ENCODE measurements around the gene FBRSL1. TPM values are rescaled to one million over a fixed set of nuclear protein-coding genes. Genes with fewer than 3 reads are reported as not detected.

Gene FBRSL1
- total and polyA plus RNA-seq, 8 donors = 31.1 to 62.5 (median 44.2) TPM

DNA sequence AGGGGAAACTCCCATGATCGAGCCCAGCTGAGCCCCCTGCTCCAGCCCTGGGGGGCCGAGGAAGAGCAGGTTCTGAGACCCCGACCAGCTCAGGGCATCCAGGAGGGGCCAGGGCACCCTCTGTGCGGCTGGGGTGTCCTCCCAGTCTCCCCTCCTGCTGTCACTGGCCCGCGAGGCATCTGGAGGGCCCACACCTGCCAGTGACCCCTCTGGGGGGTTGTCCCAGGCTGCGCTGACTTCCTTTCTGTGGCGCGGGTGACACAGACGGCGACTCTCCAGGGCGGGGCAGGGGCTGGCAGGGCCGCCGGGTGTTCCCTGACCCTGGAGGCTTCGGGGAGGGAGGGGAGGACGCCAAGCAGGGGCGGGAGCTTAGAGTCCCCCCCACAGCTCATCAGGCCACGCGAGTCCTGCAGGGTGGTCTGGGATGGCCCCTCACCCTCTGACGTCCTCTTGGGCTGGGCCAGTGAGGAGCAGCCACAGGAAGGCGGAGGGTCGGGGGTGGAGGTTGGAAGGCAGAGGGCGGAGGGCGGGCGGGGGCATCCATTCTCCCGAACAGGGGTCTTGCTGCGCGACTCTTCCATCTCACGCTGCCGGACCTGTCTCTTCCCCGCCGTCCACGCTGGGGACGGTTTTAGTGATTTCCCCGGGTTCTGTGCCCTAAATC is 38.6 kb upstream of the FBRSL1 start:
- Histone ChIP-seq H3K27ac (no peak overlapping the region), H3K4me3 (no peak overlapping the region), H3K9me3 (no peaks in the 10 kb centered on the region), H3K36me3 (no peaks in the 10 kb centered on the region), H3K27me3 (no peaks in the 10 kb centered on the region), H3K4me1 (no peaks in the 10 kb centered on the region)
- peak in 2 of 6 donors; percentile 32 to 59 for DNase-seq
- intact Hi-C loops (cut with DNase I) = no loop called here
- TF ChIP-seq, protein P1, sequence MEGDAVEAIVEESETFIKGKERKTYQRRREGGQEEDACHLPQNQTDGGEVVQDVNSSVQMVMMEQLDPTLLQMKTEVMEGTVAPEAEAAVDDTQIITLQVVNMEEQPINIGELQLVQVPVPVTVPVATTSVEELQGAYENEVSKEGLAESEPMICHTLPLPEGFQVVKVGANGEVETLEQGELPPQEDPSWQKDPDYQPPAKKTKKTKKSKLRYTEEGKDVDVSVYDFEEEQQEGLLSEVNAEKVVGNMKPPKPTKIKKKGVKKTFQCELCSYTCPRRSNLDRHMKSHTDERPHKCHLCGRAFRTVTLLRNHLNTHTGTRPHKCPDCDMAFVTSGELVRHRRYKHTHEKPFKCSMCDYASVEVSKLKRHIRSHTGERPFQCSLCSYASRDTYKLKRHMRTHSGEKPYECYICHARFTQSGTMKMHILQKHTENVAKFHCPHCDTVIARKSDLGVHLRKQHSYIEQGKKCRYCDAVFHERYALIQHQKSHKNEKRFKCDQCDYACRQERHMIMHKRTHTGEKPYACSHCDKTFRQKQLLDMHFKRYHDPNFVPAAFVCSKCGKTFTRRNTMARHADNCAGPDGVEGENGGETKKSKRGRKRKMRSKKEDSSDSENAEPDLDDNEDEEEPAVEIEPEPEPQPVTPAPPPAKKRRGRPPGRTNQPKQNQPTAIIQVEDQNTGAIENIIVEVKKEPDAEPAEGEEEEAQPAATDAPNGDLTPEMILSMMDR (IDR thresholded peaks at IDR 0.05) = no peak
- WGBS, 2 donors = 68 to 81% methylated on average over 28 to 35 of the region's 35 CpGs
- FAIRE-seq = no peak
- ATAC-seq = no peak

DNA sequence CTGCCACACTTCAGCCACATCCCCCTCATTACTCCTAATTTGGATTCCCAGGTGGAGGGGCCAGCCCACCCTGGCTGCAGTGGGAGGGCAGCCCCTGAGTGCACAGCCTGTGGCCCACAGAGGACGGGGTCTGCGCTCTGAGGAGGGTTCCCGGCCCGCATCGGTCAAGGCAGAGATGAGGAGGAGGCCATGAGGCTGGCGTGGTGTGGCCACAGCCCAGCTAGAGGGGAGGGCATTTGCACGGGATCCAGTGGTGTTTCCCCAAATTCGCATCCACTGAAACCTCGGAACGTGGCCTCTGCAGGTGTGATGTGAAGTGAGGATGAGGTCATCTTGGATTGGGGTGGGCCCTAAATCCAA is 38.1 kb upstream of the FBRSL1 start:
- H3K9me3 ChIP-seq = no peaks in the 10 kb centered on the region
- H3K4me1 ChIP-seq = no peaks in the 10 kb centered on the region
- ATAC-seq (no peak), DNase-seq (no peak), FAIRE-seq (no peak)
- peaks cover 0 to 3% (median 0%) of the 10 kb centered on the region in 4 donors for H3K27me3 ChIP-seq
- H3K36me3 ChIP-seq = no peaks in the 10 kb centered on the region
- no peak overlapping the region for H3K4me3 ChIP-seq
- TF ChIP-seq, protein P1 (IDR thresholded peaks at IDR 0.05) = no peak
- 78 to 87% methylated on average over 8 to 10 of the region's 10 CpGs for WGBS, 2 donors
- intact Hi-C loops (cut with DNase I) = no loop called here
- no peak overlapping the region for H3K27ac ChIP-seq

DNA sequence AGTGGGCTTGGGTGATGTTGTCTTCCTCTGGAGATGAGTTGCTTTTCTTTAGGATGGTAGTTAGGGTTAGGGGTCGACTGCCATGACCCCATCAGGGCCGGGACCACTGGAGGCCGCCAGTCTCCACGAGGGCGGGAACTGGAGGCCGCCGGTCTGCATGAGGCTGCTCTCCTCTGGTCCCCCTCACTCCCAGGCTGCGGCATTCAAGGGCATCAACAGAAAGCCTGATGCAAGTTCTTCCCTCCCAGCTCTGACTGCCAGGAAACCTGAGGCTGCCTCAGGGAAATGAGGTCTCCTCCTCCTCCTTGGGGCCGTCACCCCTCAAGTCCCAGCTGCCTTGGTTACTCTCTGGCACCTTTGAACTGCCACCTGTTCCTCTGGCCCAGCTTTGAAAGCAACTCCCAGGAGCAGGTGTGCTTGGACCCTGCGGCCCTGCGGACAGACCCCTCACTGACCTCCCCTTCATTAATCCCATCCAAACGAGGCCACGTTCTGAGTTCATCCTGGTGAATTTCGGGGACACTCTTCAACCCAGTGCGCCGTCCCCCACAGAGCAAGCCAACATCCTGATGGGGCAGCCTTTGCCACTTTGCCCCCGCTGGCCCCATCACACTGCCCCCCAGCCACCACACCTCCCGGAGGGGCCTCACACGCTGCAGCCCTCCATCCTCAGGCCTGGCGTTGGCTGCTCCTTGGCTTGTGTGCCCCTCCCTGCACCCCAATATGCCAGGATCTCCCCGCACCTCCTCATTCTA is 37.2 kb upstream of the FBRSL1 start:
- WGBS, 2 donors = 69 to 85% methylated on average over 21 of the region's 21 CpGs
- H3K27ac ChIP-seq = no peak overlapping the region
- ATAC-seq (no peak), DNase-seq (no peak), FAIRE-seq (no peak)
- intact Hi-C loops (cut with DNase I) = no loop called here
- peaks cover 0 to 3% (median 0%) of the 10 kb centered on the region in 4 donors for H3K27me3 ChIP-seq
- no peaks in the 10 kb centered on the region for H3K9me3 ChIP-seq
- no peaks in the 10 kb centered on the region for H3K4me1 ChIP-seq
- TF ChIP-seq, protein P1 (IDR thresholded peaks at IDR 0.05) = no peak
- H3K36me3 ChIP-seq = no peaks in the 10 kb centered on the region
- H3K4me3 ChIP-seq = no peak overlapping the region

DNA sequence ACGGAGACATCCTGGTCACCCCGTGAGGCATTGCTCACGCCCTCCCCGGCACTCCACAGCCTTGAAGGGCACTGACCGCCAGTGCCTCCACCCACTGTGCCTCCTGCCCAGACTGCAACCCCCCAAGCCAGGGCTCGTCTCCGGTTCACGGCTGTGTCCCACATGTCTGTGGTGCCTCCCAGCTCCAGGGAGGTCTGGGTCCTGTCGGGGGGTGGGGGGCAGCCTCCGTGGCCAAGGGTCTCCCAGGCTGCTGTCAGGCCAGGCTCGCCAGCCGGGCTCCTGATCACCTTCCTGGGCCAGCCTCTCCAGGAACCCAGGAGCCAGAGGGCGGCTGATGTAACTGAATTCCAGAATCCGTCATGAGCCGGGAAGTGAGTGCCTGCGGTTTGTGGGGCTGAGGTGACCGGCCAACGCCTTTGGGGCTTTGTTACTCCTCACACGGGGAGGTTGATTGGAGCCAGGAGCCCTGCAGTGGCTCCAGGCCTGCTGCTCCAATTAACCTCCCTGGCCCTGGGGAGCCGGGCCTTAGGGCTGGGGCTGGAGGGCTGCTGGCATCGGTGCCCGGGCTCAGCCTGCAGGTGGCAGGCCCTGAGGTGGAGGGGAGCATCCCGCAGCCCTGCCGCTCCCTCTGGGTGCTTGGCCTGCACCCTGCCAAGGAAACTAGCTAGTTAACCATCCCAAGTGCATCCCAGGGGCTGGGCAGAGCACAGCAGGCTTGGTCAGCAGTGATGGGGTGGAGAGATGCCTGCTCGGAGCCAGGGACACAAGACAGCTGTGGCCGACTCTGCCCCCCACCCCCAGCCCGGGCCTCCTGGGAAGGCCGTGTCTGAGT is 36.4 kb upstream of the FBRSL1 start:
- TF ChIP-seq, protein P1 (IDR thresholded peaks at IDR 0.05) = no peak
- Histone ChIP-seq H3K27me3 (peaks cover 0 to 3% (median 0%) of the 10 kb centered on the region in 4 donors), H3K9me3 (no peaks in the 10 kb centered on the region), H3K4me3 (no peak overlapping the region), H3K4me1 (no peaks in the 10 kb centered on the region), H3K27ac (no peak overlapping the region), H3K36me3 (no peaks in the 10 kb centered on the region)
- WGBS, 2 donors = 69 to 78% methylated on average over 28 of the region's 28 CpGs
- intact Hi-C loops (cut with DNase I) = no loop called here
- no peak for FAIRE-seq
- peak in 1 of 6 donors; percentile 65 for DNase-seq
- no peak for ATAC-seq

All from pancreas (tissue), 10 donors.